Measurements from ENCODE around the gene GPR146. TPM values are rescaled to one million over a fixed set of nuclear protein-coding genes. Genes with fewer than 3 reads are reported as not detected.

GPR146 gene, protein sequence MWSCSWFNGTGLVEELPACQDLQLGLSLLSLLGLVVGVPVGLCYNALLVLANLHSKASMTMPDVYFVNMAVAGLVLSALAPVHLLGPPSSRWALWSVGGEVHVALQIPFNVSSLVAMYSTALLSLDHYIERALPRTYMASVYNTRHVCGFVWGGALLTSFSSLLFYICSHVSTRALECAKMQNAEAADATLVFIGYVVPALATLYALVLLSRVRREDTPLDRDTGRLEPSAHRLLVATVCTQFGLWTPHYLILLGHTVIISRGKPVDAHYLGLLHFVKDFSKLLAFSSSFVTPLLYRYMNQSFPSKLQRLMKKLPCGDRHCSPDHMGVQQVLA
- total RNA-seq, result 0.14 and 0.42 TPM in 2 replicates

DNA sequence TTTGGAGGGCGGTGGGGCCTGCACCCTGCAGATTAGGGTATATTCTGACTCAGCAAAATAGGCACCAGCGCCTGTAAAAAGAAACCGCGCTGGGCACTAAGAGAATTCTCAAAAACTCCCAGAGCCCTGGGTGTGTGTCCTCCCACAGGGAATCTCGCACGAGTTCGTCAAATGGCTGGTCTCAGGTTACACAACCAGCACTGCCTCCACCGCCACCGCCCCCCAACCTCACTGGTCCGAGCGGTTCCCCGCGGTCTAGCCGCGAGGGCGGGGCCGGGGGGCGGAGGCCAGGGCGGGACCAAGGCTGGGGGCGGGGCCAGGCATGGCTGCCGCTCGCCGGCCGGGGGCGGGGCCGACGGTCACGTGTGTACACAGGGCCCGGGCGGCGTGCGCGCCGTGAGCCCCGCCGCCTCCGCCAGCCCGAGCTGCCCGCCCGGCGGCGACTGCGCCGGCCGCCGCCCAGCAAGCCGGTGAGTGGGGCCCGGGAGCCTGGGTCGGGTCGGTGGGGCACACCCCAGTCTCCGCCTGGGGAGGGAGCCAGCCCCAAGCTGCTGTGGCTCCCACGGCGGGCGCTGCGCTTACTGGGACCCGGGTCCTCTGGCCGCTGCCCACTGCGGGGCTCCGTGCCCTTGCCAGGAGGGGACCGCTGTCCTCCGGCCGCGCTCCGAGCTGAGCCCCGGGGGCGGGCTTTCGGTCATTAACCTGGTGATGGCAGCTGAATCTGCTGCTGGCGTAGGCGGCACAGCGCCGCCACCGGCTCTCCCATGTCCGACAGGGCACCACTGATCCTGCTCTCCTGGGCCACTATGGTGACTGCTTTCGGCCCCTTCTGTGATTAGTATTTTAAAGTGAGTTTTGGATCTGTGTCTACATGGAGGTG lies at the start of gene GPR146:
Gene GPR146, plus strand, starts transcription at position 358 of the 880 bp plus-strand sequence. CDS start 12,970 bp downstream, outside the sequence.

DNA sequence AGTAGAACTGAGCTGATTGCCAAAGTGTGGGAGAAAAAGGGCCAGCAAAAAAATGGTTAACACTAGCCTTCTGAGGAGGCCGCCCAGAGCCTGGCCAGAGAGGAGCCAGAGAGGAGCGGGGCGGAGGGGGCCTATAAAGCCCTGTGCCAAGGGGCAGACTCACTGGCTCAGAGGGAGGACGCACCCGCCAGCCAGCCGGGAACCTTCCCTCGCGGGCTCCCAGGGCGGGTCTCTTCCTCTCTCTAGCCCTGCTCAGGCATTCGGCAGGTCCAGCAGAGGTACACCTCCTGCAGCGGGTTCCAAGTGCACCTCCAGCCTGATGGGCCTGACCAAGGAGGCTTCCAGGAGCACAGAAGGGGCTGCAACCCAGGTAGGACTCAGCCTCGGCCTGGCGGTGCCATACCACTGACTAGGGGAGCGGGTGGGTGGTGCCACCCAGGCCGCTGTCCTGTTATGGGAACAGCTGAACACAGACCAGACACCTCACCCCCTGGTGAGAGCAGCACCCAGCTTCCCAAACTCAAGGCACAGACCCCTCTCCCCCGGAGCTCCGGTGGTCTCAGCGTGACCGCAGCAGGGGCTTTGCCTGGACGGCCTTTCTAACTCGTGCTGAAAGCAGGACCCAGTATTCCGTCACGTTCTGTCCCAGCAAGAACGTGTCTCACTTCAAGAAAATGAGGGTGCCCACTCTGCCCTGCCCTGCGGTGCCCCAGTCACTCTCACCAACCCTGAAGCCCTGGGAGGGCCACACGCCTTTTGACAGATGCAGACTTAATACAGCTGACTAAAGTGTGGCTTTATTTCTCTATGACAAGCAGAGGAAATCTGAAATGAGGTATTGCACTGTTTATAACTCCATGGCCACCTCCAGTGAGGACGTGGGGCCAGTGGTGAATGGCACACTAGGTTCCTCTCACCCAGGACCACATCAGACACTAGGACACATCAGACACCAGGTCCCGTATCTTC lies 43.9 kb downstream of the GPR146 start, which contains the start of gene GPER1:
Gene GPER1, plus strand, starts transcription at position 162 of the 969 bp plus-strand sequence. CDS start 3,616 bp downstream, outside the sequence.

Other genes starting within 250 kb of the GPR146 start
- 102 and 138 TPM in 2 replicates for gene SUN1, start 212.1 kb upstream of the GPR146 start, total RNA-seq
- gene GET4, start 168.0 kb upstream of the GPR146 start, total RNA-seq, result 27.8 and 37.5 TPM in 2 replicates
- 20.8 and 32.2 TPM in 2 replicates for gene ADAP1, start 89.9 kb upstream of the GPR146 start, total RNA-seq
- 5.3 and 8.2 TPM in 2 replicates for gene COX19, start 69.0 kb upstream of the GPR146 start, total RNA-seq
- gene CYP2W1, start 61.4 kb upstream of the GPR146 start, total RNA-seq, result 8.2 and 13.1 TPM in 2 replicates
- gene GPER1, start 43.6 kb downstream of the GPR146 start, total RNA-seq, result 0.49 and 1.2 TPM in 2 replicates
- 10.7 and 11.2 TPM in 2 replicates for gene ZFAND2A, start 115.7 kb downstream of the GPR146 start, total RNA-seq
- not detected in 2 replicates for gene UNCX, start 188.3 kb downstream of the GPR146 start, total RNA-seq

Measured in airway epithelial cell (primary cell).